Peyer's patch (tissue), 4 donors: Measurements from ENCODE around the gene FER.

Source experiments
- POLR2A ChIP-seq, 2 donors: fragments of 450-650 bp; IDR thresholded peaks; one replicate each; pipeline ENCODE4 v1.5.1; 2017; ENCODE audit warnings: antibody characterized with exemption in 2 of 2, mild to moderate bottlenecking in 2 of 2, moderate library complexity in 2 of 2
- TF ChIP-seq, protein P1 (sequence below), 6 experiments: fragments of 450-650 bp in 4 of 6; fragments of 200-600 bp in 2 of 6; sonication (generic) in 1 of 6; IDR thresholded peaks; one replicate each; pipeline ENCODE4 v1.5.1; 2017 to 2019; ENCODE audit warnings: antibody characterized with exemption in 6 of 6, mild to moderate bottlenecking in 3 of 6, moderate library complexity in 1 of 6

DNA sequence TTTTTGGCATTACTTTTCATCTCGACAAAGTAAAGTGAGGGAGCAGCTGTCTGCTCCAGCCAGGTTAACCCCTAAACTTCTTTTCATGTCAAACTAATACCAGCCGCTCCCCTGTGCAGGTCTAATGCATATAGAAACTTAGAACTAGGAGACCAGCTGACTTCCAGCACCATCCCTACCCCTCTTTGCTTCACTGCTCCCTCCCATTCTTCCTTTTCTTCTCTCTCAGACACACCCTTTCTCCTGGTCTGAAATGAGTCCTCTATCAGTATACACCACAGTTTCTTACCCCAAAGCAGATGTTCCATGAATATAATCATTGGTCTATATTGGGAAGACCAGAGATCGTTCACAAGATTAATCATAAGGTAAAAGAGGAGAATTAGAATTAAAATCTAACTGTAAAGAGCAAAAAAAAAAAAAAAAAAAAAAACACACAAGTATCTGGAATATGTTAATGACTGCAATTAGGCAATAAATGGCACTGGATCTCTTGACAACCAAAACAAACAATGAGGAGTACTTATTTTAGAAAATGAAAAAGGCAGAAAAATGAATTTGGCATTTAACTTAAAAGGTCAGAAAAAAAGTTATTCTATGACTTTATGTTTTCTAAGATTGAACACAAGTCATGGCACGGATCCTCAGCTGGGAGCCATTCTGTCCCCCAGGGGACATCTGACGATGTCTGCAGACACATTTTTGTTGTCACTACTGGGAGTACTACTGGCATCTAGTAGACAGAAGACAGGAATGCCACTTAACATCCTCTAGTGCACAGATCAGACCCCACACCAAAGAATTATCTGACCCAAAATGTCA lies 452.3 kb downstream of the FER start:
- TF ChIP-seq, protein P1, sequence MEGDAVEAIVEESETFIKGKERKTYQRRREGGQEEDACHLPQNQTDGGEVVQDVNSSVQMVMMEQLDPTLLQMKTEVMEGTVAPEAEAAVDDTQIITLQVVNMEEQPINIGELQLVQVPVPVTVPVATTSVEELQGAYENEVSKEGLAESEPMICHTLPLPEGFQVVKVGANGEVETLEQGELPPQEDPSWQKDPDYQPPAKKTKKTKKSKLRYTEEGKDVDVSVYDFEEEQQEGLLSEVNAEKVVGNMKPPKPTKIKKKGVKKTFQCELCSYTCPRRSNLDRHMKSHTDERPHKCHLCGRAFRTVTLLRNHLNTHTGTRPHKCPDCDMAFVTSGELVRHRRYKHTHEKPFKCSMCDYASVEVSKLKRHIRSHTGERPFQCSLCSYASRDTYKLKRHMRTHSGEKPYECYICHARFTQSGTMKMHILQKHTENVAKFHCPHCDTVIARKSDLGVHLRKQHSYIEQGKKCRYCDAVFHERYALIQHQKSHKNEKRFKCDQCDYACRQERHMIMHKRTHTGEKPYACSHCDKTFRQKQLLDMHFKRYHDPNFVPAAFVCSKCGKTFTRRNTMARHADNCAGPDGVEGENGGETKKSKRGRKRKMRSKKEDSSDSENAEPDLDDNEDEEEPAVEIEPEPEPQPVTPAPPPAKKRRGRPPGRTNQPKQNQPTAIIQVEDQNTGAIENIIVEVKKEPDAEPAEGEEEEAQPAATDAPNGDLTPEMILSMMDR (IDR thresholded peaks at IDR 0.05) = no peak
- TF ChIP-seq POLR2A (IDR thresholded peaks at IDR 0.05) = no peak
